H1 (cell line): Measurements from ENCODE around the gene KLF7. TPM values are rescaled to one million over a fixed set of nuclear protein-coding genes. Genes with fewer than 3 reads are reported as not detected.

ENCODE experiments used
- CTCF ChIA-PET: fragments of 300-600 bp; sonication (Branson Sonifier 250); formaldehyde crosslinking; loops from one replicate; lab custom pipeline; 2021; ENCODE audit not compliant: partially characterized antibody; lab: Charles Lee
- POLR2A ChIA-PET: fragments of 300-600 bp; sonication (Branson Sonifier 250); formaldehyde crosslinking; loops from one replicate; lab custom pipeline; 2021; ENCODE audit warnings: inconsistent platforms; ENCODE audit not compliant: partially characterized antibody; lab: Charles Lee
- DNase-seq, 2 experiments: peaks; one replicate each; pipeline versions ENCODE4 v3.0.0 to v3.0.0-alpha.2; 2010 to 2022; ENCODE audit warnings: low spot score in 2 of 2, low read depth in 1 of 2, mixed read lengths in 1 of 2
- FAIRE-seq: peaks from 2 replicates; lab custom pipeline; 2011; peaks lifted over from hg19 to GRCh38; lab: Jason Lieb, UNC
- H2AFZ ChIP-seq: 2 replicates; pipeline ENCODE4 v1.8.1; 2012; ENCODE audit warnings: low read length, inconsistent platforms
- H2AK5ac ChIP-seq: 2 replicates; pipeline ENCODE4 v1.6.1; 2013; ENCODE audit warnings: low read depth, low read length
- H2BK120ac ChIP-seq: replicated peaks from 2 replicates; pipeline ENCODE3; 2013; ENCODE audit warnings: low read depth, low read length, inconsistent platforms
- H2BK12ac ChIP-seq: 2 replicates; pipeline ENCODE4 v1.6.1; 2013; ENCODE audit warnings: low read depth, low read length
- H2BK15ac ChIP-seq: 2 replicates; pipeline ENCODE4 v1.6.1; 2013; ENCODE audit warnings: low read length
- H2BK20ac ChIP-seq: 2 replicates; pipeline ENCODE4 v1.6.1; 2013; ENCODE audit warnings: low read length
- H2BK5ac ChIP-seq: 2 replicates; pipeline ENCODE4 v1.6.1; 2013; ENCODE audit warnings: low read depth, low read length
- H3K14ac ChIP-seq: 2 replicates; pipeline ENCODE4 v1.6.1; 2013; ENCODE audit warnings: inconsistent platforms; ENCODE audit not compliant: insufficient read length
- H3K18ac ChIP-seq: 2 replicates; pipeline ENCODE4 v1.6.1; 2013; ENCODE audit warnings: low read length; ENCODE audit errors: extremely low read depth
- H3K23ac ChIP-seq: 2 replicates; pipeline ENCODE4 v1.6.1; 2013; ENCODE audit warnings: inconsistent platforms; ENCODE audit not compliant: insufficient read length
- H3K23me2 ChIP-seq: 2 replicates; pipeline ENCODE4 v1.6.1; 2013; ENCODE audit warnings: low read depth, low read length
- H3K27ac ChIP-seq: 2 replicates; pipeline ENCODE4 v1.6.1; 2011; ENCODE audit warnings: low read depth, low read length, inconsistent platforms
- H3K27me3 ChIP-seq, 4 experiments: replicated peaks in 1 of 4; 1 replicate in 1 of 4; 2 replicates in 3 of 4; pipeline versions ENCODE4 v1.6.1 to v1.8.1; 2011 to 2013; ENCODE audit warnings: low read length in 3 of 4, mild to moderate bottlenecking in 3 of 4, inconsistent platforms in 2 of 4, mixed read lengths in 2 of 4, moderate library complexity in 1 of 4; ENCODE audit not compliant: control insufficient read depth in 3 of 4, insufficient read depth in 3 of 4; ENCODE audit errors: extremely low read depth in 1 of 4
- H3K36me3 ChIP-seq, 4 experiments: 2 replicates each; pipeline versions ENCODE4 v1.6.1 to v1.8.1; 2011 to 2013; ENCODE audit warnings: mild to moderate bottlenecking in 4 of 4, low read length in 3 of 4, moderate library complexity in 2 of 4, control low read depth in 1 of 4, inconsistent platforms in 1 of 4; ENCODE audit not compliant: insufficient read depth in 4 of 4, control insufficient read depth in 2 of 4
- H3K4ac ChIP-seq: replicated peaks from 2 replicates; pipeline ENCODE3; 2013; ENCODE audit warnings: low read length, low read depth, mixed read lengths, inconsistent platforms; ENCODE audit not compliant: insufficient read length
- H3K4me1 ChIP-seq, 4 experiments: replicated peaks in 1 of 4; 1 replicate in 1 of 4; 2 replicates in 3 of 4; pipeline versions ENCODE4 v1.6.1 to v1.8.1; 2011 to 2013; ENCODE audit warnings: low read length in 3 of 4, inconsistent platforms in 2 of 4, mixed read lengths in 1 of 4; ENCODE audit not compliant: insufficient read depth in 4 of 4, control insufficient read depth in 3 of 4
- H3K4me2 ChIP-seq, 2 experiments: 2 replicates each; pipeline versions ENCODE4 v1.6.1 to v1.8.1; 2011 to 2013; ENCODE audit warnings: low read depth in 2 of 2, low read length in 2 of 2, control low read depth in 1 of 2, inconsistent platforms in 1 of 2, mild to moderate bottlenecking in 1 of 2; ENCODE audit not compliant: insufficient read depth in 1 of 2
- H3K4me3 ChIP-seq, 4 experiments: fragments of 200-600, 300-600 bp in 1 of 4; sonication (generic), shearing (Covaris generic), sonication (Bioruptor Twin) in 1 of 4; 2 replicates each; pipeline versions ENCODE4 v1.5.1 to v1.8.1; 2011 to 2016; ENCODE audit warnings: low read length in 4 of 4, low read depth in 3 of 4, control low read depth in 2 of 4, inconsistent platforms in 2 of 4, mild to moderate bottlenecking in 2 of 4, mixed read lengths in 1 of 4, moderate library complexity in 1 of 4; ENCODE audit not compliant: insufficient read depth in 2 of 4; ENCODE audit errors: extremely low read depth in 1 of 4
- H3K56ac ChIP-seq: replicated peaks from 2 replicates; pipeline ENCODE3; 2013; ENCODE audit warnings: low read depth, mild to moderate bottlenecking, mixed read lengths, low read length, inconsistent platforms; ENCODE audit not compliant: insufficient read length
- H3K79me1 ChIP-seq: 2 replicates; pipeline ENCODE4 v1.6.1; 2013; ENCODE audit warnings: low read depth, low read length, control low read depth
- H3K79me2 ChIP-seq, 2 experiments: 2 replicates each; pipeline versions ENCODE4 v1.6.1 to v1.8.1; 2012 to 2013; ENCODE audit warnings: low read length in 2 of 2, mild to moderate bottlenecking in 2 of 2, inconsistent platforms in 1 of 2; ENCODE audit not compliant: insufficient read depth in 2 of 2, control insufficient read depth in 1 of 2
- H3K9ac ChIP-seq, 4 experiments: replicated peaks in 1 of 4; 1 replicate in 1 of 4; 2 replicates in 3 of 4; pipeline versions ENCODE4 v1.6.1 to v1.8.1; 2011 to 2013; ENCODE audit warnings: low read depth in 3 of 4, low read length in 3 of 4, control low read depth in 2 of 4, mild to moderate bottlenecking in 2 of 4, moderate library complexity in 2 of 4, inconsistent platforms in 1 of 4; ENCODE audit errors: extremely low read depth in 1 of 4
- H3K9me3 ChIP-seq, 2 experiments: 2 replicates each; pipeline versions ENCODE4 v1.6.1 to v1.8.1; 2012 to 2013; ENCODE audit warnings: mild to moderate bottlenecking in 2 of 2, moderate library complexity in 2 of 2, control low read depth in 1 of 2, inconsistent platforms in 1 of 2, low read depth in 1 of 2, low read length in 1 of 2, mixed read lengths in 1 of 2; ENCODE audit not compliant: insufficient read depth in 2 of 2
- H4K20me1 ChIP-seq, 2 experiments: replicated peaks in 1 of 2; 2 replicates each; pipeline versions ENCODE3 to v1.8.1; 2011 to 2013; ENCODE audit warnings: inconsistent platforms in 2 of 2, low read length in 2 of 2, mild to moderate bottlenecking in 1 of 2; ENCODE audit not compliant: insufficient read depth in 2 of 2, control insufficient read depth in 1 of 2
- H4K5ac ChIP-seq: 2 replicates; pipeline ENCODE4 v1.6.1; 2013; ENCODE audit warnings: low read length, low read depth, mixed read lengths, inconsistent platforms; ENCODE audit not compliant: insufficient read length
- H4K8ac ChIP-seq: 2 replicates; pipeline ENCODE4 v1.8.0; 2013; ENCODE audit warnings: mild to moderate bottlenecking, moderate library complexity, low read length, inconsistent platforms; ENCODE audit not compliant: insufficient read depth; ENCODE audit errors: extremely low read depth
- H4K91ac ChIP-seq: replicated peaks from 2 replicates; pipeline ENCODE3; 2013; ENCODE audit warnings: low read length, mixed read lengths, inconsistent platforms; ENCODE audit not compliant: insufficient read length
- ASH2L ChIP-seq: fragments of 200-600, 300-600 bp; sonication (generic); IDR thresholded peaks from one replicate; pipeline ENCODE4 v1.7.1; 2017; ENCODE audit warnings: low read length
- HDAC2 ChIP-seq, 2 experiments: fragments of 300-600 bp in 1 of 2; sonication (generic) in 1 of 2; IDR thresholded peaks; 2 replicates each; pipeline ENCODE4 v1.6.1; 2011 to 2012; ENCODE audit warnings: low read depth in 2 of 2, low read length in 2 of 2, mild to moderate bottlenecking in 2 of 2, moderate library complexity in 2 of 2, borderline replicate concordance in 1 of 2, inconsistent platforms in 1 of 2
- JUND ChIP-seq: IDR thresholded peaks from 2 replicates; pipeline ENCODE4 v1.6.1; 2011; ENCODE audit warnings: mild to moderate bottlenecking, improper control_type of control experiment, low read length
- SIRT6 ChIP-seq: IDR thresholded peaks from one replicate; pipeline ENCODE4 v1.7.1; 2012; ENCODE audit warnings: low read length, inconsistent platforms
- TAF1 ChIP-seq: IDR thresholded peaks from 2 replicates; pipeline ENCODE4 v1.6.1; 2011; ENCODE audit warnings: mild to moderate bottlenecking, low read depth, low read length
- YY1 ChIP-seq: IDR thresholded peaks from 2 replicates; pipeline ENCODE4 v1.6.1; 2011; ENCODE audit warnings: low read depth, mild to moderate bottlenecking, low read length
- WGBS, 2 experiments: shearing (Covaris generic) in 1 of 2; methylation state at CpG; one replicate each; pipeline versions ENCODE4 v1.1.6 to v1.1.7; 2013 to 2015; ENCODE audit warnings: low lambda C conversion rate in 2 of 2, mixed read lengths in 2 of 2, inconsistent platforms in 1 of 2, low coverage in 1 of 2, missing lambda C conversion rate in 1 of 2; ENCODE audit not compliant: insufficient replicate concordance in 2 of 2, insufficient coverage in 1 of 2, insufficient read length in 1 of 2; ENCODE audit errors: extremely low coverage in 1 of 2, missing lambda C conversion rate in 1 of 2; 5-methylcytosine and 5-hydroxymethylcytosine counted together
- polyA plus RNA-seq, 7 experiments: library from polyadenylated mRNA; depleted of rRNA in 3 of 7; stranded (reverse) in 5 of 7; unstranded in 2 of 7; fragments of >200 nt in 5 of 7; fragments of 200-250 nt in 2 of 7; gene quantifications; 1 replicate in 5 of 7; 2 replicates in 1 of 7; 4 replicates in 1 of 7; pipeline versions ENCODE4 v1.2.1 to v1.2.3, GENCODE V29; 2011 to 2013; ENCODE audit warnings: missing spikeins in 2 of 7, mixed read lengths in 2 of 7
- total RNA-seq: library from RNA; stranded (reverse); fragmentation: NEBNext Ultra II Directional; extraction: Animal tissue kit (Norgen Biotek cat#: 25700); gene quantifications from 2 replicates; pipeline ENCODE4 v1.2.1, GENCODE V29; 2021
- TF ChIP-seq, protein P1 (sequence below): IDR thresholded peaks from 2 replicates; pipeline ENCODE4 v1.6.1; 2012; ENCODE audit warnings: low read length, inconsistent platforms
- TF ChIP-seq, protein P2 (sequence below), 3 experiments: IDR thresholded peaks; 1 replicate in 2 of 3; 2 replicates in 1 of 3; pipeline versions ENCODE4 v1.5.1 to v1.6.1; 2011; ENCODE audit warnings: low read length in 3 of 3, mild to moderate bottlenecking in 3 of 3, inconsistent platforms in 2 of 3, low read depth in 1 of 3, moderate library complexity in 1 of 3; ENCODE audit not compliant: insufficient read depth in 1 of 3; ENCODE audit errors: control extremely low read depth in 1 of 3

Gene KLF7
- total and polyA plus RNA-seq, 2 of the 8 experiments (the other 6 are each of a cell fraction or from before 2014, with no cell fraction given): 9.6 to 23.3 TPM

DNA sequence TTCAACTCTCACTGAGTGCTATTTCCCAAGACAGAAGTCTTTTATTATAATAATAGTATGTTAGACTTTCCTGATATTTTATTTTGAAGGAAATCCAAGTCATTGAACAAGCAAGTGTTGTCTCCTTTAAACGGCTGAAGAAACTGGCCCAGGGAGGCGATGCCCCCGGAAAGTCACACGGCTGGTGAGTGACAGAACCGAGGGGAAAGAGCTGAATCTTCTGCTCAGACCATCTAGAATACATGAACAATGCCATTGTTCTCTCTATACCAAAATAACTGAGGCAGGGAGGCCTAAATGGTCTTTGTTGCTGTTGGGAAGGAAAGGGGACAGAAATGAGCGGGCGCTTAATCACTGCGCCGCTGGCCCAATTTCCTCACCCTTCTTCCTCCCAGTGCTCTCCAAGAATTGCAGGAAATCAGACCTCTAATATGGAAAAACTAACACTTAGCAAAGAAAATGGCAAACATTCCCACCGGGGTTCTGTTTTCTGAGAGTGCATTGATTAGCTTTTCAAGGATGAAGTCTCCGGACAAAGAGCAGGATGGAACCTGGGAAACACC lies 101.5 kb downstream of the KLF7 start:
- no peak overlapping the region for H2BK120ac ChIP-seq
- 0 out of 7 replicates have a peak, but pooled peaks cover 0 to 4% (median 0%) of the 10 kb centered on the region in 4 experiments for H3K4me1 ChIP-seq
- no peaks in the 10 kb centered on the region for H3K79me1 ChIP-seq
- DNase-seq: no peak
- no peaks in the 10 kb centered on the region for H3K9me3 ChIP-seq
- no peak for FAIRE-seq
- H4K20me1 ChIP-seq: no peaks in the 10 kb centered on the region
- no peak overlapping the region for H2AFZ ChIP-seq
- no peak overlapping the region for H2BK5ac ChIP-seq
- no peak overlapping the region for H3K9ac ChIP-seq
- no peak overlapping the region for H4K5ac ChIP-seq
- H3K4ac ChIP-seq: no peak overlapping the region
- no peak overlapping the region for H3K23ac ChIP-seq
- H3K18ac ChIP-seq: no peak overlapping the region
- no peaks in the 10 kb centered on the region for H3K23me2 ChIP-seq
- H4K91ac ChIP-seq: no peak overlapping the region
- no peak overlapping the region for H3K14ac ChIP-seq
- H2AK5ac ChIP-seq: no peak overlapping the region
- ChIA-PET POLR2A (no interaction called here), CTCF (interaction anchor here (0.8 to 3.6 kb wide), 5 partner anchors 9 to 75 kb away, joined by 3 to 21 read pairs (median 5); no protein-coding TSS in a partner anchor)
- no peak overlapping the region for H2BK20ac ChIP-seq
- TF ChIP-seq, protein P1, sequence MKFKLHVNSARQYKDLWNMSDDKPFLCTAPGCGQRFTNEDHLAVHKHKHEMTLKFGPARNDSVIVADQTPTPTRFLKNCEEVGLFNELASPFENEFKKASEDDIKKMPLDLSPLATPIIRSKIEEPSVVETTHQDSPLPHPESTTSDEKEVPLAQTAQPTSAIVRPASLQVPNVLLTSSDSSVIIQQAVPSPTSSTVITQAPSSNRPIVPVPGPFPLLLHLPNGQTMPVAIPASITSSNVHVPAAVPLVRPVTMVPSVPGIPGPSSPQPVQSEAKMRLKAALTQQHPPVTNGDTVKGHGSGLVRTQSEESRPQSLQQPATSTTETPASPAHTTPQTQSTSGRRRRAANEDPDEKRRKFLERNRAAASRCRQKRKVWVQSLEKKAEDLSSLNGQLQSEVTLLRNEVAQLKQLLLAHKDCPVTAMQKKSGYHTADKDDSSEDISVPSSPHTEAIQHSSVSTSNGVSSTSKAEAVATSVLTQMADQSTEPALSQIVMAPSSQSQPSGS: no peak
- TF ChIP-seq JUND (no peak), YY1 (no peak), SIRT6 (no peak), HDAC2 (IDR thresholded peaks at IDR 0.05; ENCODE audit: borderline replicate concordance in 1 of 2, low read depth in 2 of 2, low read length in 2 of 2) (no peak), TAF1 (no peak), ASH2L (no peak)
- TF ChIP-seq, protein P2, sequence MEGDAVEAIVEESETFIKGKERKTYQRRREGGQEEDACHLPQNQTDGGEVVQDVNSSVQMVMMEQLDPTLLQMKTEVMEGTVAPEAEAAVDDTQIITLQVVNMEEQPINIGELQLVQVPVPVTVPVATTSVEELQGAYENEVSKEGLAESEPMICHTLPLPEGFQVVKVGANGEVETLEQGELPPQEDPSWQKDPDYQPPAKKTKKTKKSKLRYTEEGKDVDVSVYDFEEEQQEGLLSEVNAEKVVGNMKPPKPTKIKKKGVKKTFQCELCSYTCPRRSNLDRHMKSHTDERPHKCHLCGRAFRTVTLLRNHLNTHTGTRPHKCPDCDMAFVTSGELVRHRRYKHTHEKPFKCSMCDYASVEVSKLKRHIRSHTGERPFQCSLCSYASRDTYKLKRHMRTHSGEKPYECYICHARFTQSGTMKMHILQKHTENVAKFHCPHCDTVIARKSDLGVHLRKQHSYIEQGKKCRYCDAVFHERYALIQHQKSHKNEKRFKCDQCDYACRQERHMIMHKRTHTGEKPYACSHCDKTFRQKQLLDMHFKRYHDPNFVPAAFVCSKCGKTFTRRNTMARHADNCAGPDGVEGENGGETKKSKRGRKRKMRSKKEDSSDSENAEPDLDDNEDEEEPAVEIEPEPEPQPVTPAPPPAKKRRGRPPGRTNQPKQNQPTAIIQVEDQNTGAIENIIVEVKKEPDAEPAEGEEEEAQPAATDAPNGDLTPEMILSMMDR (IDR thresholded peaks at IDR 0.05; ENCODE audit: control extremely low read depth in 1 of 3, insufficient read depth in 1 of 3, low read depth in 1 of 3, low read length in 3 of 3): no peak
- no peaks in the 10 kb centered on the region; a peak in 1 of 8 replicates for H3K36me3 ChIP-seq
- no peak overlapping the region for H3K4me3 ChIP-seq
- no peaks in the 10 kb centered on the region for H3K79me2 ChIP-seq
- no peak overlapping the region for H2BK15ac ChIP-seq
- H2BK12ac ChIP-seq: no peak overlapping the region
- H3K56ac ChIP-seq: no peak overlapping the region
- no peaks in the 10 kb centered on the region; a peak in 1 of 7 replicates for H3K27me3 ChIP-seq
- no peak overlapping the region for H3K4me2 ChIP-seq
- H4K8ac ChIP-seq: no peak overlapping the region
- 94% methylated on average over 11 of the region's 11 CpGs; no CpG with 5 or more reads in 1 of the 2 experiments for WGBS, 2 experiments
- no peak overlapping the region for H3K27ac ChIP-seq
